Esophagus muscularis mucosa (tissue), 3 donors: ENCODE data around the gene CENPO.

ENCODE experiments used
- CTCF ChIP-seq, 3 experiments: fragments of 200-600 bp in 2 of 3; fragments of 450-650 bp in 1 of 3; sonication (generic) in 2 of 3; IDR thresholded peaks; one replicate each; pipeline ENCODE4 v1.5.1; 2017 to 2019; ENCODE audit warnings: antibody characterized with exemption in 3 of 3, mild to moderate bottlenecking in 2 of 3, moderate library complexity in 1 of 3
- POLR2A ChIP-seq: fragments of 450-650 bp; IDR thresholded peaks from one replicate; pipeline ENCODE4 v1.6.1; 2017; ENCODE audit warnings: antibody characterized with exemption, moderate library complexity, mild to moderate bottlenecking, low read depth

GRCh38 chr2:24830351-24830750, 37.1 kb downstream of the CENPO start:
- TF ChIP-seq POLR2A: no peak
- no peak for TF ChIP-seq CTCF (IDR thresholded peaks at IDR 0.05)
